PC-3 (cell line): ENCODE measurements around the gene TCFL5. TPM values are rescaled to one million over a fixed set of nuclear protein-coding genes. Genes with fewer than 3 reads are reported as not detected.

Experiments
- ATAC-seq: fragments of 200-7000 bp; cut with Tn5 transposase; 2 replicates; pipeline ENCODE4 v1.9.1; 2020; ENCODE audit warnings: mild to moderate bottlenecking, moderate library complexity
- BruUV-seq: library from RNA; stranded (reverse); fragments of 400-500 nt; replicated peaks from 2 replicates; lab custom pipeline; 2021; lab: Mats Ljungman, UMichigan
- CTCF ChIA-PET: fragments of 300-600 bp; sonication (Branson Sonifier 250); formaldehyde crosslinking; loops from one replicate; lab custom pipeline; 2022; ENCODE audit warnings: antibody characterized with exemption; lab: Charles Lee
- POLR2A ChIA-PET: fragments of 300-600 bp; sonication (Branson Sonifier 250); formaldehyde crosslinking; loops from one replicate; lab custom pipeline; 2022; ENCODE audit warnings: antibody characterized with exemption; ENCODE audit not compliant: unreplicated experiment; lab: Charles Lee
- DNase-seq: peaks from one replicate; pipeline ENCODE4 v3.0.0-alpha.2; 2015
- H2AFZ ChIP-seq: fragments of 300-600 bp; sonication (generic); 2 replicates; pipeline ENCODE4 v1.6.0; 2016; ENCODE audit warnings: antibody characterized with exemption, low read length
- H3F3A ChIP-seq: fragments of 300-600 bp; sonication (generic); one replicate; pipeline ENCODE4 v1.6.0; 2017; ENCODE audit warnings: antibody characterized with exemption, low read length, control low read depth, mild to moderate bottlenecking; ENCODE audit not compliant: unreplicated experiment
- H3K27ac ChIP-seq: fragments of 300-600 bp; sonication (generic); 2 replicates; pipeline ENCODE4 v1.5.1; 2016; ENCODE audit warnings: mild to moderate bottlenecking, low read length
- H3K27me3 ChIP-seq: fragments of 300-600 bp; sonication (generic); 2 replicates; pipeline ENCODE4 v1.6.1; 2016; ENCODE audit warnings: low read length, mixed read lengths
- H3K36me3 ChIP-seq: fragments of 300-600 bp; sonication (generic); 2 replicates; pipeline ENCODE4 v1.6.1; 2016; ENCODE audit warnings: low read depth, mixed run types, low read length, mixed read lengths
- H3K4me1 ChIP-seq: fragments of 300-600 bp; sonication (generic); 2 replicates; pipeline ENCODE4 v1.5.1; 2016; ENCODE audit warnings: low read length; ENCODE audit not compliant: insufficient read depth
- H3K4me2 ChIP-seq: fragments of 300-600 bp; sonication (generic); 2 replicates; pipeline ENCODE4 v1.6.0; 2016; ENCODE audit warnings: low read length
- H3K4me3 ChIP-seq: fragments of 300-600 bp; sonication (generic); 2 replicates; pipeline ENCODE4 v1.5.1; 2016; ENCODE audit warnings: mild to moderate bottlenecking, low read length, mixed read lengths
- H3K79me2 ChIP-seq: fragments of 300-600 bp; sonication (generic); 2 replicates; pipeline ENCODE4 v1.6.1; 2017; ENCODE audit warnings: low read length, mixed read lengths
- H3K9ac ChIP-seq: fragments of 300-600 bp; sonication (generic); 2 replicates; pipeline ENCODE4 v1.6.0; 2016; ENCODE audit warnings: mild to moderate bottlenecking, low read length
- H3K9me2 ChIP-seq: fragments of 300-600 bp; sonication (generic); replicated peaks from 2 replicates; pipeline ENCODE4 v1.6.1; 2016; ENCODE audit warnings: mixed run types, low read length, mixed read lengths
- H3K9me3 ChIP-seq: fragments of 300-600 bp; sonication (generic); 2 replicates; pipeline ENCODE4 v1.6.1; 2016; ENCODE audit warnings: low read length, mixed read lengths
- H4K20me1 ChIP-seq: fragments of 300-600 bp; sonication (generic); 2 replicates; pipeline ENCODE4 v1.6.1; 2016; ENCODE audit warnings: low read length, mixed read lengths
- EZH2 ChIP-seq: fragments of 300-600 bp; sonication (generic); IDR thresholded peaks from one replicate; pipeline ENCODE4 v1.6.1; 2017; ENCODE audit warnings: antibody characterized with exemption, mild to moderate bottlenecking, low read length; ENCODE audit not compliant: unreplicated experiment
- EZH2phosphoT487 ChIP-seq: fragments of 300-600 bp; sonication (generic); IDR thresholded peaks from 2 replicates; pipeline ENCODE4 v1.6.1; 2018; ENCODE audit warnings: mild to moderate bottlenecking, antibody characterized with exemption, low read length, borderline replicate concordance
- intact Hi-C: fragments of 100-400 bp; cut with micrococcal nuclease; formaldehyde crosslinking; loops from 2 replicates; pipeline ENCODE4 v1.9.0; 2023
- total RNA-seq: library from RNA; depleted of rRNA; stranded (reverse); fragments of >200 nt; gene quantifications from 2 replicates; pipeline ENCODE4 v1.2.3, GENCODE V29; 2014
- TF ChIP-seq, protein P1 (sequence below): fragments of 300-600 bp; sonication (generic); conservative IDR thresholded peaks from 2 replicates; pipeline ENCODE4 v1.5.1; 2017; ENCODE audit warnings: antibody characterized with exemption, low read depth, mild to moderate bottlenecking, low read length

The TCFL5 gene
- total RNA-seq, 1 experiment from 2014 or later: 15.8 TPM

DNA sequence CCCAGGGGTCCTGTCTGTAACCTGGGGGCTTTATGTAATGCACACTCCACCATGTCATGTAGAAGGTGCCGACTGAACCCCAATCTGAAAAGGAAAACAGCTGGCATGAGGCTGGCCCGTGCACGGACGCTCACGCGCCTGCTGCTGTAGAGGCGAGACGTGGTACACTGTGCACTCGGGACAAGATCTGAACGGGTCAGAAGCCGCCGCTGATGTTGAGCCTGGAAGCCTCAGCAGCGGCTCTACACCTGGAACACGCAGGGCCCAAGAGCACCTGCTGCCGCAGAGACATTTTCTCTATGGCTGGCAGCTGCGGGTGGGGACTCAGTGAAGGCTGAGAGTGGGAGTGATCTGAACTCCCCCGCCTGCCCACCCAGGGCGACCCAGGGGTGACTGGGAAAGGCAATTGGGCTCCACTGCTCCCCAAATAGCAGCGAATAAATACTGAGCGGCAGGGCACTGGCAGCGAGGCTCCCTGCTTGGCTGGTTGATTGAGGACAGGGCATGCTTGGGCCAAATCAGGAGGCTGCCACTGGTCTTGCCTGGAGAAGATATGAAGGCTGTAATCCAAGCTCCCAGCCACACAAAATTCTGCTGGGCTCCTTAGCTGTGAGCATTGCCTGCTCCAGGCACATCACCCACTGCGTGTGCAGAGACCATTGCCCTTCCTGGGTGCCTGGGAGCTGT lies 59.5 kb downstream of the TCFL5 start:
- H3K36me3 ChIP-seq: peaks cover 26% of the 10 kb centered on the region; the same call in 1 of the 2 replicates
- H4K20me1 ChIP-seq: peaks cover 20% of the 10 kb centered on the region
- no peak overlapping the region for H2AFZ ChIP-seq
- intact Hi-C loops: no loop called here
- H3K4me1 ChIP-seq: peaks cover 28% of the 10 kb centered on the region
- no peak overlapping the region for H3K4me2 ChIP-seq
- H3K79me2 ChIP-seq: peaks cover 37% of the 10 kb centered on the region
- CTCF ChIA-PET: no interaction called here
- H3K9me2 ChIP-seq: no peaks in the 10 kb centered on the region
- DNase-seq: no peak
- no TSS peak for BruUV-seq
- H3K4me3 ChIP-seq: no peak overlapping the region
- POLR2A ChIA-PET: no interaction called here
- no peaks in the 10 kb centered on the region for H3K9me3 ChIP-seq
- no peaks in the 10 kb centered on the region for H3F3A ChIP-seq
- no peak for ATAC-seq
- no peaks in the 10 kb centered on the region for H3K27me3 ChIP-seq
- no peak overlapping the region for H3K27ac ChIP-seq
- TF ChIP-seq EZH2: no peak
- TF ChIP-seq EZH2phosphoT487: no peak
- TF ChIP-seq, protein P1, sequence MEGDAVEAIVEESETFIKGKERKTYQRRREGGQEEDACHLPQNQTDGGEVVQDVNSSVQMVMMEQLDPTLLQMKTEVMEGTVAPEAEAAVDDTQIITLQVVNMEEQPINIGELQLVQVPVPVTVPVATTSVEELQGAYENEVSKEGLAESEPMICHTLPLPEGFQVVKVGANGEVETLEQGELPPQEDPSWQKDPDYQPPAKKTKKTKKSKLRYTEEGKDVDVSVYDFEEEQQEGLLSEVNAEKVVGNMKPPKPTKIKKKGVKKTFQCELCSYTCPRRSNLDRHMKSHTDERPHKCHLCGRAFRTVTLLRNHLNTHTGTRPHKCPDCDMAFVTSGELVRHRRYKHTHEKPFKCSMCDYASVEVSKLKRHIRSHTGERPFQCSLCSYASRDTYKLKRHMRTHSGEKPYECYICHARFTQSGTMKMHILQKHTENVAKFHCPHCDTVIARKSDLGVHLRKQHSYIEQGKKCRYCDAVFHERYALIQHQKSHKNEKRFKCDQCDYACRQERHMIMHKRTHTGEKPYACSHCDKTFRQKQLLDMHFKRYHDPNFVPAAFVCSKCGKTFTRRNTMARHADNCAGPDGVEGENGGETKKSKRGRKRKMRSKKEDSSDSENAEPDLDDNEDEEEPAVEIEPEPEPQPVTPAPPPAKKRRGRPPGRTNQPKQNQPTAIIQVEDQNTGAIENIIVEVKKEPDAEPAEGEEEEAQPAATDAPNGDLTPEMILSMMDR: no peak
- no peak overlapping the region for H3K9ac ChIP-seq

DNA sequence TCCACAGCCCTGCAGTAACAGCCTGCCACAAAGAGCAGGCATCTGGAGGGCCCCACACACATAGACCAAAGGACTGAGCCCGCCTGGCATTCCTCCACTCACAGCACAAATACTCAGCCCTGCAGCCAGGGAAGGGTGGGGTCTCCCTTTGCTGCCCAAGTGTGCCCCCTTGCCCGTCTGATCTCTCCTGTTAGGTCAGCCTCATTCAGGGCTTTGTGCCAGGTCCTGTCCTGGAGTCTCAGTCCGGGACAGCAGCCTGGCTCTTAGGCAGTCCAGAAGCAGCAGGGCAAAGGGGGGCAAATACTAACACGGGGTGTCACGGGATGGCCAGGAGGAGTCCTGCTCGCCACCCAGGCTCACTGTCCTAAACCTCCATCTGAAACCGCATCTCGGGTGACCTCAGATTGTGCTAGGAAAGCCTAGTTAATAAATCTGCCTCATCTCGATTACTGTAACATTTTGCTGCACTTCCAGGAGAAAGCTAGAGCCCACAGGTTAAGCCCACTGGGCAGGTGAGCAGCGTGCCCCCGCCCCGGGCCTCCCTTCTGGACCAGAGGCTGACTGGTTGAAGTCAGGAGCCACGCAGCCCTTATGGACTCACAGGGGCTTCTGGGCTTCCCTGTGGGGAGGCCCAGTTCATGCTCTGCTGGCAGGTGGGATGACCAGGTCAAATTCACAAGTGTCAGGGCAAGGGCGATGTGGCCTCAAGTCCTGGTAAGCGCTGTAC lies 60.2 kb downstream of the TCFL5 start:
- no peak overlapping the region for H2AFZ ChIP-seq
- intact Hi-C loops: no loop called here
- H3K4me1 ChIP-seq: peaks cover 23% of the 10 kb centered on the region
- no peaks in the 10 kb centered on the region for H3F3A ChIP-seq
- no peaks in the 10 kb centered on the region for H3K9me2 ChIP-seq
- H3K27ac ChIP-seq: no peak overlapping the region
- no peaks in the 10 kb centered on the region for H3K9me3 ChIP-seq
- H3K4me3 ChIP-seq: no peak overlapping the region
- H3K79me2 ChIP-seq: peaks cover 33% of the 10 kb centered on the region
- no peaks in the 10 kb centered on the region for H3K27me3 ChIP-seq
- H4K20me1 ChIP-seq: peaks cover 15% of the 10 kb centered on the region; the same call in 1 of the 2 replicates
- H3K9ac ChIP-seq: no peak overlapping the region
- CTCF ChIA-PET: no interaction called here
- TF ChIP-seq EZH2phosphoT487: no peak
- TF ChIP-seq, protein P1: no peak
- TF ChIP-seq EZH2: no peak
- H3K4me2 ChIP-seq: no peak overlapping the region
- POLR2A ChIA-PET: no interaction called here
- DNase-seq (no peak), ATAC-seq (no peak)
- peaks cover 26% of the 10 kb centered on the region; the same call in 1 of the 2 replicates for H3K36me3 ChIP-seq
- BruUV-seq: no TSS peak
